Umbilical cord (tissue), 2 donors: Measurements from ENCODE around the gene PHF12. TPM values are rescaled to one million over a fixed set of nuclear protein-coding genes. Genes with fewer than 3 reads are reported as not detected.

ENCODE experiments used
- DNase-seq: peaks from one replicate; pipeline ENCODE4 v3.0.0-alpha.2; 2015; ENCODE audit warnings: low spot score
- total RNA-seq: library from RNA; depleted of rRNA; stranded (reverse); fragments of >200 nt; gene quantifications from one replicate; pipeline ENCODE4 v1.2.3, GENCODE V29; 2014; ENCODE audit warnings: low replicate concordance; ENCODE audit not compliant: insufficient read depth

Gene PHF12
- total RNA-seq, 1 donor from 2014 or later, result 28.6 TPM

- DNase-seq, result no peak
Observed at GRCh38 chr17:28955408-28955807, 4.1 kb upstream of the PHF12 start.

- DNase-seq, result no peak
Observed at GRCh38 chr17:28954886-28955285, 3.6 kb upstream of the PHF12 start.

- peak; percentile 58 for DNase-seq
Observed at GRCh38 chr17:28953444-28954118, 2.3 kb upstream of the PHF12 start.

- DNase-seq, result peak; percentile 100
Observed at GRCh38 chr17:28951991-28952975, 965 bp upstream of the PHF12 start.

- DNase-seq, result no peak
Observed at GRCh38 chr17:28950752-28951427, 428 bp downstream of the PHF12 start.

- peak; percentile 66 for DNase-seq
Observed at GRCh38 chr17:28950017-28950751, 1.1 kb downstream of the PHF12 start.

GRCh38 chr17:28949185-28950016, 1.9 kb downstream of the PHF12 start:
- DNase-seq, result peak; percentile 82

GRCh38 chr17:28948873-28949184, 2.5 kb downstream of the PHF12 start:
- DNase-seq, result no peak

GRCh38 chr17:28948342-28948741, 3.0 kb downstream of the PHF12 start:
- no peak for DNase-seq

GRCh38 chr17:28947639-28948038, 3.7 kb downstream of the PHF12 start:
- DNase-seq, result no peak

GRCh38 chr17:28946239-28946638, 5.1 kb downstream of the PHF12 start:
- no peak for DNase-seq

GRCh38 chr17:28944862-28945741, 6.2 kb downstream of the PHF12 start:
- no peak for DNase-seq

GRCh38 chr17:28944343-28944742, 7.0 kb downstream of the PHF12 start:
- DNase-seq, result no peak

GRCh38 chr17:28942925-28943324, 8.4 kb downstream of the PHF12 start:
- no peak for DNase-seq

GRCh38 chr17:28941251-28941650, 10.1 kb downstream of the PHF12 start:
- DNase-seq, result no peak

- DNase-seq, result no peak
Observed at GRCh38 chr17:28940675-28941074, 10.6 kb downstream of the PHF12 start.

- no peak for DNase-seq
Observed at GRCh38 chr17:28940142-28940541, 11.2 kb downstream of the PHF12 start.

GRCh38 chr17:28938552-28938951, 12.8 kb downstream of the PHF12 start:
- DNase-seq, result no peak

- no peak for DNase-seq
Observed at GRCh38 chr17:28937044-28937729, 14.1 kb downstream of the PHF12 start.
